ENCODE measurements around the gene FBRSL1.

- TF ChIP-seq CTCF (conservative IDR thresholded peaks at IDR 0.05; ENCODE audit: low read depth, low read length) (no peak), EZH2 (IDR thresholded peaks at IDR 0.05; ENCODE audit: low read length, unreplicated experiment) (no peak), EZH2phosphoT487 (IDR thresholded peaks at IDR 0.05; ENCODE audit: borderline replicate concordance, low read length) (no peak)
Measured at GRCh38 chr12:132516095-132517012, 26.4 kb downstream of the FBRSL1 start.

Data from PC-3 (cell line).